HG02970 (cell line): ENCODE measurements around the gene MPO.

ENCODE experiments used
- ATAC-seq: cut with Tn5 transposase; IDR thresholded peaks from one replicate; pipeline ENCODE4 v1.9.1; 2021; ENCODE audit warnings: mild to moderate bottlenecking, moderate library complexity, moderate number of reproducible peaks; ENCODE audit not compliant: unreplicated experiment, low FRiP score

Gene MPO

GRCh38 chr17:58267347-58268324, 13.1 kb downstream of the MPO start:
- ATAC-seq, result no peak

GRCh38 chr17:58265902-58266875, 14.5 kb downstream of the MPO start:
- ATAC-seq, result no peak

- no peak for ATAC-seq
Observed at GRCh38 chr17:58265271-58265670, 15.5 kb downstream of the MPO start.

- ATAC-seq, result no peak
Observed at GRCh38 chr17:58264407-58265103, 16.2 kb downstream of the MPO start.

GRCh38 chr17:58263773-58264172, 17.0 kb downstream of the MPO start:
- ATAC-seq, result no peak

- no peak for ATAC-seq
Observed at GRCh38 chr17:58262149-58262548, 18.6 kb downstream of the MPO start.

- no peak for ATAC-seq
Observed at GRCh38 chr17:58254803-58255202, 25.9 kb downstream of the MPO start.

- ATAC-seq, result no peak
Observed at GRCh38 chr17:58253082-58253481, 27.7 kb downstream of the MPO start.

GRCh38 chr17:58252141-58252540, 28.6 kb downstream of the MPO start:
- no peak for ATAC-seq

- no peak for ATAC-seq
Observed at GRCh38 chr17:58250344-58251011, 30.3 kb downstream of the MPO start.

GRCh38 chr17:58249270-58250133, 31.2 kb downstream of the MPO start:
- ATAC-seq, result no peak

- no peak for ATAC-seq
Observed at GRCh38 chr17:58248955-58249269, 31.8 kb downstream of the MPO start.

- no peak for ATAC-seq
Observed at GRCh38 chr17:58247511-58248363, 33.0 kb downstream of the MPO start.

- no peak for ATAC-seq
Observed at GRCh38 chr17:58246781-58247180, 34.0 kb downstream of the MPO start.

GRCh38 chr17:58246104-58246740, 34.5 kb downstream of the MPO start:
- ATAC-seq, result no peak

GRCh38 chr17:58245428-58246103, 35.2 kb downstream of the MPO start:
- ATAC-seq, result no peak

GRCh38 chr17:58244963-58245362, 35.8 kb downstream of the MPO start:
- ATAC-seq, result no peak
